Measurements from ENCODE around the gene TRPM3.
"Not testable (repeated sequence)": the region's sequence is repeated elsewhere in the genome, so short reads cannot be mapped to it uniquely, and the experiment has no call there.

The TRPM3 gene

GRCh38 chr9:70672161-70672649 is 449.2 kb downstream of the TRPM3 start:
- no peak for DNase-seq (ENCODE audit: low read depth in 2 of 2)

GRCh38 chr9:70668751-70669150 is 452.7 kb downstream of the TRPM3 start:
- no peak for DNase-seq (ENCODE audit: low read depth in 2 of 2)

DNA sequence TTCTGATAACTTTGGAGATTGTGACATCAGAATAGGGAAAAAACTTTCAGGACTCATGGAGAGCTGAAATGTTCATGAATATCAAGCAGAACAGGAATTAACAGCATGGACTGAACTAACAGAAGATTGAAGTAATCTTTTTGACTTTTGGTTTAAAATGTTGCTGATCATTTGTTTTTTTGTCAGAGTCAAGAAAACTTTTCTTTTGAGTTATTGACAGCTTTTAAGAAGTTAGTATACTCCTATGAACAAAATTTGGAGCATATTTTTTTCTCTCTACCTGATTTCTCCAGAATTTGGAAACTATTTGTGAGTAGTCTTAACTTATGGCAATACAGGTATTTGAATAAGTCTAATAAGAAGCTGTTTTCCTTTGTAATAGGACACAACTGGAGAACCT is 462.7 kb downstream of the TRPM3 start:
- DNase-seq (ENCODE audit: low read depth in 2 of 2), result no peak

- DNase-seq (ENCODE audit: low read depth in 2 of 2), result no peak
Measured at GRCh38 chr9:70656281-70656680, 465.1 kb downstream of the TRPM3 start.

DNA sequence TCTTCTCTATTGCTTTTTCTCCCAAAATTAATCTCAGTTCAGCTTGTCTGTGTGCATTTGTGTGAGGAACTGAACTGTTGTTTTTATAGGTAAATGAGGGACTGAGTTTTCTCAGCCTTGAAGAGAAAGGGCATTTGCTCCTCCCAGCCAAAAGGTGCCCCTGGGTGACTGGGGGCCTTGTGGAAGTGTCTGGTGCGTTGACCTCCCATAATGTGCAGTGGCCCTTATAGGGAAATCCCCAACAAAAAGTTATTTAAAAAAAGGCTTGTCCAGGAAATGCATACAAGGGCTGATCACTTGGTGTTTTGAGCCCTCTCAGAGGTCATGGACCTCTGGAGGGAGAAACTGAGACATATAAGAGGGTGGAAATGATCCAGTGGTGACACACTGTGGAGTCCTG is 467.3 kb downstream of the TRPM3 start:
- no peak for DNase-seq (ENCODE audit: low read depth in 2 of 2)

DNA sequence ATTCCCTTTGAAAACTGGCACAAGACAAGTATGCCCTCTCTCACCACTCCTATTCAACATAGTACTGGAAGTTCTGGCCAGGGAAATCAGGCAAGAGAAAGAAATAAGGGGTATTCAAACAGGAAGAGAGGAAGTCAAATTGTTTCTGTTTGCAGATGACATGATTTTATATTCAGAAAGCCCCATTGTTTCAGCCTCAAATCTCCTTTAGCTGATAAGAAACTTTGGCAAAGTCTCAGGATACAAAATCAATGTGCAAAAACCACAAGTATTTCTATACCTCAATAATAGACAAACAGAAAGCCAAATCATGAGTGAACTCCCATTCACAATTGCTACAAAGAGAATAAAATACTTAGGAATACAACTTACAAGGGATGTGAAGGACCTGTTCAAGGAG is 476.8 kb downstream of the TRPM3 start:
- not testable (repeated sequence) for DNase-seq (ENCODE audit: low read depth in 2 of 2)

DNA sequence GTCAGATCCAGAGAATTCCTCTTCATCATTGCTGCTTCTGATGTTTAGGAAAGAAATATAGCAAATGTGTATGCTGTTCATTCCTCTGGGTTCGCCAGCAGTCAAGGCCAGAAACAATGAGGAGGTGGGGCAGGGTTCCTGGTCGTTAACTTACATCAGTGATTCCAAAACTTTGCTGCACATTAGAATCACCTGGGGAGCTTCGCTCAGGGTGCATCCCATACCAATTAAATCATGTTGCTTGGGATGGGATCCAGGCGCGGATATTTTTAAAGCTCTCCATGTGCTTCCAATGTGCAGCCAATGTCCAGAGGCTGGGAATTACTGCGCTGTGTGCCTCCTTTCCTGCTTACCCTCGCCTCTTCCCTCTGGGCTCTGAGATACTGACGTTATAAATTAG is 479.1 kb downstream of the TRPM3 start:
- no peak for DNase-seq (ENCODE audit: low read depth in 2 of 2)

GRCh38 chr9:70641631-70642030 is 479.8 kb downstream of the TRPM3 start:
- DNase-seq (ENCODE audit: low read depth in 2 of 2), result no peak

DNA sequence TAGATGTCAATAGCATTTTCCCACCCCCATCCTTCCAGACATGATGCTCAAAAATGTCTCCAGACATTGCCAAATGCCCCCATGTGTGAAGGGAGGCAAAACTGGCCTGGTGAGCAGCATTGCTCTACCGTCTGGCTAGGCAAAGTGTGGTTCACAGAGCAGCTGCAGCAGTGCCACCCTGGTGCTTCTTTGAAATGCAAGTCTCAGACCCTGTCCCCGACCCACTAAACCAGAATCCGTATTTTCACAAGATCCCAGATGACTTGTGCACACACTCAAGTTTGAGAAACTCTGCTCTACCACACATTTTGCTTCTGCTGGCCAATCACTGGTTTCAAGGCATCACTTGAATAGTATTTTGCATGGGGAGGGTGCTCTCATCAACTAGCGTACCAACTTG is 480.4 kb downstream of the TRPM3 start:
- DNase-seq (ENCODE audit: low read depth in 2 of 2), result no peak

- no peak for DNase-seq (ENCODE audit: low read depth in 2 of 2)
Measured at GRCh38 chr9:70639853-70640814, 481.3 kb downstream of the TRPM3 start.

DNA sequence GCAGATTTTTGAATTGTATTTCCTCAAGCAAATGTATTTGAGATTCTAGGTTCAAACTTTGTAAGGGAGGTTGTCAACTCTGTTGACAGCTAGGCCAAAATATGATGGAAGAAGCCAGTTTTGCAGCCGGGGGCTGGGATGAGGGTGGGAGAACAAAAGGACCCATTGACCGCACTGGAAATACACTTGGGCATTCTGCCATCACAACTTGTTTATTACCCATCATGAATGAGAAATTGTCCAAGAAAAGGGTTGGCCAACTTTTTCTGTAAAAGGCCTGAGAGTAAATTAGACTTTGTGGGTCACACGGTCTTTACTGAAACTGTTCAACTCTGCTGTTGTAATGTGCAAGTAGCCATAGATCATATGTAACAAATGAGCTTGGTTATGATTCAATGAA is 485.6 kb downstream of the TRPM3 start:
- DNase-seq (ENCODE audit: low read depth in 2 of 2), result no peak

DNA sequence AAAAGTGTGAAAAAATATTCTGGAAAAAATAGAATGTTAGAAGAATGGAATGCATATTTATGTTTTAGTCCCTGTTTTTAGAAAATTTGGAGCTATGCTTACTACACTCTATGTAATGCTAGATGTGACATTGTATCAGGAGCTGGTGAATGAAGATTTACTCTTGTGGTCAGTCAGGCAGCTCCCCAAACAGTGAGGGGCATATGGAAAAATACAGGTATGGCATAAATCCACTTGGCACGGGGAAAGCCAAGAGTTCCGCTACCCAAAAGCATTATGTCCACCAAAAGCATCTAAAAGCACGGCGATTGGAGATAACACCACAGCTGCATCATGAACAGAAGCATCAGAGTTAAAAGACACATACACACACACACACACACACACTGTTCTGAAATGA is 486.7 kb downstream of the TRPM3 start:
- no peak for DNase-seq (ENCODE audit: low read depth in 2 of 2)

DNA sequence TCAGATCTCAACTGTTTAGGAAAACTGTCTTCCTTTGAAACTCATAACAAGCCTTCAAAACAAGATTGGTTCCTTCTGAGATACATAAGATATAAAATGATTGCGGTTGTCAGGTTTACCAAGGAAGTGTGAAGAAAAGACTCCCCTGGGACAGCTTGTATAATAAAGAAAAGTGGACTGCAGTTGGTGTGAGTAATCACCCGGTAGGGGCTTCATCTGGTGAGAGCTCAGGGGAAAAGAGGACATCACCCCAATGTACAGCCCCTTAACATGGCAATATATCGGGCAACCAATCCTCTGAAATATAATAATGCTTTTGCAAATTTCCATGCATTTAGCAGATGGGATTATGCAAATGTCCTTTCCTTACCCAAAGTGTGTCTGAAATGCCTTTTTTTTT is 490.4 kb downstream of the TRPM3 start:
- DNase-seq (ENCODE audit: low read depth in 2 of 2), result no peak

GRCh38 chr9:70629080-70629685 is 492.2 kb downstream of the TRPM3 start:
- not testable (repeated sequence) for DNase-seq (ENCODE audit: low read depth in 2 of 2)

DNA sequence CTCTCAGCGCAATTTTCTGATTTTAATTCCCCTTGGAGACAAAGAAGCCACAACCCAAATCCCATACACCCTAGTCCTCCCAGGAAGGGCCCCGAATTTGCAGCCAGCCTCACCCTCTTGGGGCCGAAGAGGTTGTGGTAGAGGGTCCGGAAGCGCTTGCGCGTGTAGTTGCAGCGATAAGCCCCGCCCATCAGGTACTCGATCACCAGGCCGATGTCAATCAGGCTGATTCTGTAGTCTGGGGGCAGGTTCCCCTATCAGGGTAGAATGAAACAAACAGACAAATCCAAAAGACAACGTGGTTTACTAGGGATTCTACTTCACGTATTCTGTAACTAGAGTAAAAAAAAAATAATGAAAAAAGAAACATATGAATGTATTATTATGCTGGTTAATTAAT is 496.3 kb downstream of the TRPM3 start:
- no peak for DNase-seq (ENCODE audit: low read depth in 2 of 2)

DNA sequence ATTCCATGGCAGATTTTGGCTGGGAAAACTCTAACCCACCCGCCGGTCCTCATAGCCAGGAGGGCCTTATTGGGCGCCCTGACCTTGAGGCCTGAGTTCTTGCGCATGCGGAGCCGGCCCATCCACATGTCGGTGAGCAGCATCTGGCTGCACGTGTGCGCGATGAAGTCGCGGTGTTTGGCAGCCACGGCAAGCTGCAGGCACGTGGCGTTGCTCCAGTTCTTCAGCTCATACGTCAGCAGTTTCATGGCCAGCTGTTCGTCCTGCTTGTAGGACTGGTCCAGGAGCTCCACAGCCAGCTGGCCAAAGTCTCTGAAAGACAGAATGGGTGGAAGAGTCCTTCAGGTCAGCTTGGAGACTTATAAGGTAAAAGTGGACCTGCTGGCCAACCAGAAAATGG is 502.6 kb downstream of the TRPM3 start:
- no peak for DNase-seq (ENCODE audit: low read depth in 2 of 2)

DNA sequence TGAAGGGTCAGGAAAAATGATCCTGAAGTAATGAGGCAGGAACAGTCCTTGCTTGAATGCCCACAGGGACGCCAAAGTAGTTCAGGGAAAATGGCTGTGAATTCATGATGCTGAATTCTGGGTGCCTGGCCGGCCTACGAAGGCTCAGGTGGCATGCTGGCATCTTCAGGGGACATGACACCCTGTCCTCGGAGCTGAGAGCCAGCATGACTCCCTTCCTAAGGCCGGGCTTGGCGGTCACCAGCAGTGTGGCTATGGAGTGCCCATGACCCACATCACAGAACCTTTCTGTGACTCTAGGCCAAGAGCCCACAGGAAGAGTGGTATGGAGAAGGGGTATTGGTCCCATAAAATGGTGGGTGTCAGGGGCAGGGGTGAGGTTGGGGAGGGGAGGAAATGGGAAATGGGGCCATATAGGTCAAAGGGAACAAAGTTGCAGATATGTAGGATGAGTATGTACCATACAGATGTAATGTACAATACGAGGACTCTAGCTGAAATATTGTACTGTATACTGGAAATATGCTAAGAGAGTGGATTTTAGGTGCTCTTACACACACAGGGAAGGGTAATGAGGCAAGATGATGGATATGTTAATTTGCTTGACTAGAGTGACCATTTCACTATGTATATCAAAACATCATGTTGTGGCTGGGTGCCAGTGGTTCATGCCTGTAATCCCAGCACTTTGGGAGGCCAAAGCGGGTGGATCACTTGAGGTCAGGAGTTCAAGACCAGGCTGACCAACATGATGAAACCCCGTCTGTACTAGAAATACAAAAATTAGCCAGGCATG is 504.2 kb downstream of the TRPM3 start:
- DNase-seq (ENCODE audit: low read depth in 2 of 2), result no peak

DNA sequence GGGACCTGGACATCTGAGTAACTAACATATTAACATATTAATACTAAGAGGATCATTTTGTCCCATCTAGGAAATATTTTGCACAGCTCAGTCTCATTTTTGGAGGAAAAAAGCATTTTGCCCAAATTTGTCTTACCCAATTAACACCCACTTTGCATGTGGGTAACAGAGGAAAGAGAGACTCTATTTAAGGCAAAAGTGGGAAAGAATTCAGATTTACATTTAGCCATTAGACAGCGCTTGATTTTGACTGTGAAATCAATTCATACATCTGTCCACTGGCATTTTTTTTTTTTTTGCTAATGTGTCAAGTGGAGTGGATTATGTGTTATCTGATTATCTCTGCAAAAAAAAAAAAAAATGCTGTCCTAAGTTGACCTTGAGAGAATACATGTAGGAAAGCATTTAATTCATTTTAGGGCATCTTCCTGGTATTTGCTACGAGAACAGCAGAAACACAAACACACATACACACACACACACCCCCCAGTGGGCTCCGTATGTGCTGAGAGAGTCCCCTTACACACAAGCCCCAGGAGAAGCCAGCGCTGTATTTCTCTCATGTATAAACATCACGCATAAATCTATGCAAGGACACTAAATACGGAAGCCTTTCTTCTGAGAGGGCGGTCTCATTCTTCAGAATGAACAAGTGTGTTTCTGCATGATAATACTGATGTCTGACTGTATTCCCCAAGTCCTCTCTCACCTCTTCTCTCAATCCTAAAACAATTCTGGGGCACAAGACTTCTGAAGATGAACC is 505.0 kb downstream of the TRPM3 start:
- no peak for DNase-seq (ENCODE audit: low read depth in 2 of 2)

DNA sequence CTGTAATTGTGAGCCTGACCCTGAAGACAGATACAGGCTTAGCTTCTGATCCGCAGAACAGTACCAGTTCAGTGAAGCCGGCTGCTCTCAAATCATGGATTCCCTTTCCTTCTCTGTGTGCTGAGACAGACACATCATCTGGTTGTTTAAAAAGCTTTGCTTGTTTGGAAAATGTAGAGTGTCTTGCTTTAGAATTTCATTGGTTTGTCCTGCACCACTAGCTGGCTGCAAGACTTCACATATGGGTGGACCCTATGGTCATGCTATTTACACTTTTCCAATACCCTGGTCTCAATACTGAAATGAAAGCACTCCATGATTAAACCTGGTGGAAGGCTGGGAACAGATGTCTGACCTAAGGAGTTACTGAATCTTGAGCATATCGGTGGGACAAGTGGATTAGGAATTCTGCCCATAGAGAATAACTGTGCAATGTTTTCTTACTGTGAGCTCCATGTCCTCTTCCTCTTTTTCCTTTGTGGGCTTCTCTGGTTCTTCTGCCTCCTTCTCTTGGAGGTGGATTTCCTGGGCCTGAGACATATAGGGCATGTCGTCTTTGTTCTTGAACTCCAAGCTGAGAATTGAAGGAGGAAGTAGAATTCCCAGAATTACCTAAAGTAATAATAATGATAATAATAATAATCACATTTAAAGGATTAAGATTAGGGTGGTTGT is 505.8 kb downstream of the TRPM3 start:
- no peak for DNase-seq (ENCODE audit: low read depth in 2 of 2)

DNA sequence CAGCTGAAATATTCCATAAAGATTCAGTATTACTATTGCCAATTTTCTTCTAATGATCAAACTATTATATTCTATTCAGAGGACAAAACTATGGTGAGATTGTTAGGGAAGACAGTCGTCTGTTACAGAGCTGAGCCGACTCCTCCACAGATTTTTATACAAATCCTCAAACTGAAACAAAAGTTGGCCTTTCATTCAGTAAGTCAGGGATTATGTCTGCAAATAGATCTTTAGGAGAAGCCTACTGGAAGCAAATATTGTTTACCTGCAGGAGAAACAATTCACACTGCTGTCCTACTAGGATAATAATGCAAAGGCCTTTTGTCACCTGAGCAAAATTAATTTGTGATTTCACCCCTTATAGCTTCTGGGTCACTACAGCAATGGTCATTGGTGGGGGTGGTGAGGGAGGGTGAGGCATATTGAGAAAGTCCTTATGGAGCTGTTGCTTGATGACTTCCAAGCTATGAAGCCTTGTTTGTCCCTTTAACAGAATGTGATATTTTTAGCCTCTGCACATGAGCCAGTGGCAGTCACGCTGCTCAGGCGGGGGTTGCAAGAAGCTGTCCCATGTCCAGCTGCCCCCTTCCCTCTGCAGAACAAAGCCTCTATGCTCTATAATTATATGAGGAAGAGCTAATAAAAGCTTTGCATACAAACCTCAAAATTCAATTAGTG is 506.5 kb downstream of the TRPM3 start:
- DNase-seq (ENCODE audit: low read depth in 2 of 2), result no peak
